Measurements from ENCODE around the gene DOC2A. TPM values are rescaled to one million over a fixed set of nuclear protein-coding genes. Genes with fewer than 3 reads are reported as not detected.

DOC2A gene
- total and polyA plus RNA-seq, 9 of the 15 experiments (the other 6 are each of a cell fraction or from before 2014, with no cell fraction given): 0.03 to 0.38 (median 0.28) TPM; not detected in 1

GRCh38 chr16:29995324-29995910 is 15.4 kb downstream of the DOC2A start, which contains the start of gene HIRIP3 (continued):
- TF ChIP-seq CLOCK (CRISPR knock-in tag; IDR thresholded peaks at IDR 0.05; ENCODE audit: borderline replicate concordance) (no peak), ZNF184 (CRISPR knock-in tag; IDR thresholded peaks at IDR 0.05) (no peak), ZNF695 (CRISPR knock-in tag; IDR thresholded peaks at IDR 0.05) (no peak), ARID4B (CRISPR knock-in tag; IDR thresholded peaks at IDR 0.05) (peak; percentile 13; the same call in 1 of the 2 replicates), SAP30 (IDR thresholded peaks at IDR 0.05; ENCODE audit: borderline replicate concordance, insufficient read depth, low read depth, low read length, poor library complexity, severe bottlenecking) (peak; percentile 88), ZKSCAN1 (IDR thresholded peaks at IDR 0.05; ENCODE audit: low read depth, low read length) (no peak; the same call in 1 of the 2 replicates), TRIM24 (IDR thresholded peaks at IDR 0.05) (0 out of 4 replicates have a peak, but pooled peaks of 1 of the 2 experiments have one; percentile 15), DACH1 (IDR thresholded peaks at IDR 0.05; ENCODE audit: partially characterized antibody) (no peak), HNRNPK (IDR thresholded peaks at IDR 0.05; ENCODE audit: low read depth, low read length, poor library complexity, severe bottlenecking) (no peak), ATF3 (IDR thresholded peaks at IDR 0.05) (no peak), ATF3 (CRISPR knock-in tag; conservative IDR thresholded peaks at IDR 0.05) (no peak), CBX8 (IDR thresholded peaks at IDR 0.05; ENCODE audit: borderline replicate concordance, extremely low read depth, low read depth, low read length, poor library complexity, severe bottlenecking) (no peak), ZNF232 (CRISPR knock-in tag; IDR thresholded peaks at IDR 0.05) (no peak), ATF4 (CRISPR knock-in tag; IDR thresholded peaks at IDR 0.05) (no peak), ZFP36 (IDR thresholded peaks at IDR 0.05; ENCODE audit: low read depth, low read length, partially characterized antibody) (no peak), DLX4 (CRISPR knock-in tag; IDR thresholded peaks at IDR 0.05) (no peak), SMAD2 (IDR thresholded peaks at IDR 0.05; ENCODE audit: low read depth, low read length) (no peak), NFE2 (IDR thresholded peaks at IDR 0.05; ENCODE audit: low read depth) (no peak)
